ENCODE measurements around the gene FOSL1.

The FOSL1 gene

GRCh38 chr11:65885808-65886536 lies 14.2 kb downstream of the FOSL1 start:
- H3K4me1 Mint-ChIP-seq, result peaks cover 37% of the 10 kb centered on the region
- H3K27me3 Mint-ChIP-seq, result no peaks in the 10 kb centered on the region
- H3K36me3 Mint-ChIP-seq, result peaks cover 11% of the 10 kb centered on the region
- H3K4me3 Mint-ChIP-seq, result no peak overlapping the region
- no peak overlapping the region for H3K27ac Mint-ChIP-seq
- DNase-seq (ENCODE audit: low spot score in 2 of 2), result no peak
- no peaks in the 10 kb centered on the region for H3K9me3 Mint-ChIP-seq
- ATAC-seq (ENCODE audit: low read depth), result no peak

- H3K27me3 Mint-ChIP-seq, result no peaks in the 10 kb centered on the region
- peaks cover 37% of the 10 kb centered on the region for H3K4me1 Mint-ChIP-seq
- no peak overlapping the region for H3K4me3 Mint-ChIP-seq
- H3K36me3 Mint-ChIP-seq, result peaks cover 11% of the 10 kb centered on the region
- H3K9me3 Mint-ChIP-seq, result no peaks in the 10 kb centered on the region
- H3K27ac Mint-ChIP-seq, result no peak overlapping the region
- DNase-seq (ENCODE audit: low spot score in 2 of 2), result no peak
- ATAC-seq (ENCODE audit: low read depth), result no peak
Measured at GRCh38 chr11:65885231-65885630, 15.0 kb downstream of the FOSL1 start.

GRCh38 chr11:65884716-65885092 lies 15.5 kb downstream of the FOSL1 start:
- no peak overlapping the region for H3K4me3 Mint-ChIP-seq

GRCh38 chr11:65883786-65884715 lies 16.1 kb downstream of the FOSL1 start:
- Mint-ChIP-seq H3K27me3 (no peaks in the 10 kb centered on the region), H3K36me3 (peaks cover 11% of the 10 kb centered on the region), H3K27ac (peak overlapping the region; percentile 32), H3K4me1 (peaks cover 26% of the 10 kb centered on the region), H3K9me3 (no peaks in the 10 kb centered on the region), H3K4me3 (no peak overlapping the region)
- DNase-seq (ENCODE audit: low spot score in 2 of 2), result no peak
- ATAC-seq (ENCODE audit: low read depth), result no peak

More at GRCh38 chr11:65884716-65885092, 15.5 kb downstream of the FOSL1 start:
- DNase-seq (ENCODE audit: low spot score in 2 of 2), result peak; percentile 80 to 82
- Mint-ChIP-seq H3K9me3 (no peaks in the 10 kb centered on the region), H3K27me3 (no peaks in the 10 kb centered on the region), H3K4me1 (peaks cover 31% of the 10 kb centered on the region), H3K36me3 (peaks cover 11% of the 10 kb centered on the region), H3K27ac (peak overlapping the region; percentile 32)
- peak; percentile 57 for ATAC-seq (ENCODE audit: low read depth)

- no peak overlapping the region for H3K4me3 Mint-ChIP-seq
- peaks cover 11% of the 10 kb centered on the region for H3K36me3 Mint-ChIP-seq
- DNase-seq (ENCODE audit: low spot score in 2 of 2) (no peak), ATAC-seq (ENCODE audit: low read depth) (no peak)
- no peak overlapping the region for H3K27ac Mint-ChIP-seq
- no peaks in the 10 kb centered on the region for H3K9me3 Mint-ChIP-seq
- no peaks in the 10 kb centered on the region for H3K27me3 Mint-ChIP-seq
- peaks cover 23% of the 10 kb centered on the region for H3K4me1 Mint-ChIP-seq
Measured at GRCh38 chr11:65883058-65883761, 17.0 kb downstream of the FOSL1 start.

- Mint-ChIP-seq H3K27me3 (no peaks in the 10 kb centered on the region), H3K4me1 (peaks cover 18% of the 10 kb centered on the region), H3K4me3 (no peak overlapping the region), H3K27ac (no peak overlapping the region), H3K9me3 (no peaks in the 10 kb centered on the region), H3K36me3 (peaks cover 11% of the 10 kb centered on the region)
- DNase-seq (ENCODE audit: low spot score in 2 of 2) (no peak), ATAC-seq (ENCODE audit: low read depth) (no peak)
Measured at GRCh38 chr11:65882120-65883057, 17.8 kb downstream of the FOSL1 start.

- Mint-ChIP-seq H3K4me3 (no peak overlapping the region), H3K9me3 (no peaks in the 10 kb centered on the region)
- ATAC-seq (ENCODE audit: low read depth), result no peak
Measured at GRCh38 chr11:65880844-65881421, 19.3 kb downstream of the FOSL1 start.

DNA sequence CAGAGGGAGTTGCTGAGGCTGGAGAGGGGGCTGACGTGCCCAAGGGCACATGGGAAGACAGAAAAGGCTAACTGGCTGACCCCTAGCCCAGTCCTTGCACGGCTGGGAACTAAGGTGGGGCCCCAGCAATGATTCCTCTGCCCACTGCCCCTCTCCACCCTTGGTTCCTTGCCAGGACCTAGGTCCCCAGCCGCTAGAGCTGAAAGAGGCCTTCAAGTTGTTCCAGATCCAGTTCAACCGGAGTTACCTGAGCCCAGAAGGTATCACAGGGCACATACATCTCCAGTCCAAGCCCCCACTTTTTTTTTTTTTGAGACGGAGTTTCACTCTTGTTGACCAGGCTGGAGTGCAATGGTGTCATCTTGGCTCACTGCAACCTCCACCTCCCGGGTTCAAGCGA lies 20.2 kb downstream of the FOSL1 start:
- ATAC-seq (ENCODE audit: low read depth) (no peak), DNase-seq (ENCODE audit: low spot score in 2 of 2) (no peak)
- H3K36me3 Mint-ChIP-seq, result peaks cover 5% of the 10 kb centered on the region
- H3K4me3 Mint-ChIP-seq, result no peak overlapping the region
- no peaks in the 10 kb centered on the region for H3K27me3 Mint-ChIP-seq
- H3K27ac Mint-ChIP-seq, result no peak overlapping the region
- no peaks in the 10 kb centered on the region for H3K9me3 Mint-ChIP-seq
- H3K4me1 Mint-ChIP-seq, result peaks cover 4% of the 10 kb centered on the region

More at GRCh38 chr11:65880844-65881421, 19.3 kb downstream of the FOSL1 start:
- Mint-ChIP-seq H3K27me3 (no peaks in the 10 kb centered on the region), H3K4me1 (peaks cover 8% of the 10 kb centered on the region), H3K27ac (no peak overlapping the region), H3K36me3 (peaks cover 8% of the 10 kb centered on the region)
- DNase-seq (ENCODE audit: low spot score in 2 of 2), result no peak

GRCh38 chr11:65879617-65880016 lies 20.6 kb downstream of the FOSL1 start, which contains the start of gene CTSW:
TSS of gene CTSW (plus strand) at chr11:65879837. CDS start at chr11:65879855, 18 bp downstream.
- peaks cover 3% of the 10 kb centered on the region for H3K36me3 Mint-ChIP-seq
- H3K27me3 Mint-ChIP-seq, result no peaks in the 10 kb centered on the region
- DNase-seq (ENCODE audit: low spot score in 2 of 2) (no peak), ATAC-seq (ENCODE audit: low read depth) (no peak)
- H3K27ac Mint-ChIP-seq, result no peak within 1 kb of the TSS
- H3K4me1 Mint-ChIP-seq, result peaks cover 2% of the 10 kb centered on the region
- H3K9me3 Mint-ChIP-seq, result no peaks in the 10 kb centered on the region
- H3K4me3 Mint-ChIP-seq, result no peak within 1 kb of the TSS

DNA sequence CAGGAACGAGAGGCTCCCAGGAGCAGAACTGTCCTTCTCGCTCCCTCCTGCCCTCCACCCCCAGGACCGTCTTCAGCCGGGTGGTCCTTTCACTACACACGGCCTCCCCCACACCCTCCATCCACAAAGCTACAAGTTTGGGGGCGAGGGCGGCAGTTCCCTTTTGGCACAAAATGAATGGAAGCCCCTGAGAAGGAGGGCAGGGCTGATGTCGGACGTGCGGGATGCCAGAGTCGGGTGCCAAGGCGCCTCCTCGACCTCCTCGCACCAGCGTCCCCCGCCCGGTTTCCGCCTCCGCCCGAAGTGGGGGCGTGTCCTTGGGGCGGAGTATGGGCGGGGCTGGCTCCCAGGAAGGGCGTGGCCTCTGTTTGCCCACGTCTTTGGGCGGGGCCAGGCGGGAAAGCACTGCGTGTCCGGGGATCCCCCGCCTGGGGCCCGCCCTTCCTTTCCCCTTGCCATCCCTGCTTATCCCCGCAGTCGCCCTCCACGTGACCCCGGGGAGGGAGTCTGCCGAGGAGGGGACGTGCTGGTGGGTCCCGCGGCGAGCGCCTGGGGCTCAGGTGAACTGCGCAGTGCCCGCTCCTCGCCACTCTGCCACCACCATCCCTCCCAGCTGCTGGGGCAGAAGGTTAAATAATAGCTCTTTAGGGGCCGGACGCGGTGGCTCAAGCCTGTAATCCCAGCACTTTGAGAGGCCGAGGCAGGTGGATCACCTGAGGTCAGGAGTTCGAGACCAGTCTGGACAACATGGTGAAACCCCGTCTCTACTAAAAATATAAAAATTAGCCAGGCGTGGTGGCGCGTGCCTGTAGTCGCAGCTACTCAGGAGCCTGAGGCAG lies 26.7 kb downstream of the FOSL1 start:
- H3K4me3 Mint-ChIP-seq, result peak overlapping the region; percentile 90
- peak overlapping the region; percentile 93 for H3K27ac Mint-ChIP-seq
- no peaks in the 10 kb centered on the region for H3K36me3 Mint-ChIP-seq
- peak; percentile 99 to 100 for DNase-seq (ENCODE audit: low spot score in 2 of 2)
- H3K9me3 Mint-ChIP-seq, result no peaks in the 10 kb centered on the region
- no peaks in the 10 kb centered on the region for H3K27me3 Mint-ChIP-seq
- ATAC-seq (ENCODE audit: low read depth), result peak; percentile 93
- peaks cover 12% of the 10 kb centered on the region for H3K4me1 Mint-ChIP-seq

- Mint-ChIP-seq H3K27me3 (no peaks in the 10 kb centered on the region), H3K27ac (peak within 1 kb of the TSS; percentile 93), H3K4me3 (peak within 1 kb of the TSS; percentile 90), H3K36me3 (no peaks in the 10 kb centered on the region), H3K4me1 (peaks cover 12% of the 10 kb centered on the region), H3K9me3 (no peaks in the 10 kb centered on the region)
- DNase-seq (ENCODE audit: low spot score in 2 of 2) (no peak), ATAC-seq (ENCODE audit: low read depth) (no peak)
Measured at GRCh38 chr11:65872586-65873317, 27.4 kb downstream of the FOSL1 start, which contains the start of gene EFEMP2. TSS of gene EFEMP2 (minus strand) at chr11:65872800. CDS start at chr11:65872354, 446 bp downstream.
